Transverse colon (tissue), 4 donors: ENCODE measurements around the gene ROBO1. TPM values are rescaled to one million over a fixed set of nuclear protein-coding genes. Genes with fewer than 3 reads are reported as not detected.

ENCODE experiments used
- DNase-seq: peaks from one replicate; pipeline ENCODE4 v3.0.0-alpha.2; 2019
- H3K27ac ChIP-seq, 4 donors: fragments of 200-600 bp; sonication (generic); 2 replicates each; pipeline ENCODE4 v1.5.1; 2016 to 2018; ENCODE audit warnings: inconsistent platforms in 4 of 4
- H3K27me3 ChIP-seq: fragments of 200-600 bp; sonication (generic); 2 replicates; pipeline ENCODE4 v1.5.1; 2017; ENCODE audit warnings: inconsistent platforms
- H3K36me3 ChIP-seq, 4 donors: fragments of 200-600 bp; sonication (generic); 2 replicates each; pipeline ENCODE4 v1.5.1; 2017 to 2019; ENCODE audit warnings: inconsistent platforms in 4 of 4
- H3K4me1 ChIP-seq, 4 donors: fragments of 200-600 bp; sonication (generic); 2 replicates each; pipeline ENCODE4 v1.5.1; 2017 to 2020; ENCODE audit warnings: inconsistent platforms in 4 of 4
- H3K4me3 ChIP-seq, 4 donors: fragments of 200-600 bp; sonication (generic); 1 replicate in 1 of 4; 2 replicates in 3 of 4; pipeline versions ENCODE4 v1.5.1 to v1.6.1; 2017 to 2019; ENCODE audit warnings: inconsistent platforms in 4 of 4
- H3K9me3 ChIP-seq, 2 donors: fragments of 200-600 bp; sonication (generic); 2 replicates each; pipeline ENCODE4 v1.5.1; 2017 to 2019; ENCODE audit warnings: inconsistent platforms in 2 of 2
- CTCF ChIP-seq, 5 experiments: fragments of 200-600 bp in 3 of 5; fragments of 450-650 bp in 2 of 5; sonication (generic) in 3 of 5; IDR thresholded peaks; 1 replicate in 2 of 5; 2 replicates in 3 of 5; pipeline ENCODE4 v1.5.1; 2016 to 2017; ENCODE audit warnings: antibody characterized with exemption in 5 of 5, inconsistent platforms in 3 of 5, mild to moderate bottlenecking in 2 of 5, moderate library complexity in 1 of 5
- EP300 ChIP-seq: sonication (generic); formaldehyde crosslinking; IDR thresholded peaks from one replicate; pipeline ENCODE4 v1.6.1; 2017; ENCODE audit warnings: antibody characterized with exemption, low read depth
- POLR2A ChIP-seq: fragments of 450-650 bp; IDR thresholded peaks from one replicate; pipeline ENCODE4 v1.6.1; 2016; ENCODE audit warnings: antibody characterized with exemption, mild to moderate bottlenecking, moderate library complexity
- POLR2AphosphoS5 ChIP-seq, 3 donors: sonication (generic); formaldehyde crosslinking; IDR thresholded peaks; one replicate each; pipeline ENCODE4 v1.6.1; 2016; ENCODE audit warnings: antibody characterized with exemption in 3 of 3
- WGBS, 2 donors: methylation state at CpG; one replicate each; pipeline ENCODE4 v1.1.5; 2018; ENCODE audit warnings: low coverage in 1 of 2; 5-methylcytosine and 5-hydroxymethylcytosine counted together
- in situ Hi-C, 4 donors: fragments of 200-750 bp; cut with MboI; loops; one replicate each; pipeline versions ENCODE4 v1.15.0 to v1.15.1; 2017; ENCODE audit warnings: low sequenced_read_pairs in 3 of 4, low pct_ligation_motif_present in 1 of 4, low pct_unique_long_range_greater_than_20kb in 1 of 4
- intact Hi-C: fragments of 100-400 bp; cut with DNase I; formaldehyde crosslinking; loops from one replicate; pipeline ENCODE4 v1.15.1; 2023; ENCODE audit warnings: low total_unique reads
- total RNA-seq, 4 donors: library from RNA; depleted of rRNA; stranded (reverse); fragments of >200 nt; gene quantifications; one replicate each; pipeline ENCODE4 v1.1.0, GENCODE V29; 2016

Gene ROBO1
- total RNA-seq, 4 donors from 2014 or later: 7.6 to 68.7 (median 9.1) TPM

GRCh38 chr3:78804251-78805037, 963.4 kb downstream of the ROBO1 start:
- Histone ChIP-seq H3K27ac (no peak overlapping the region), H3K27me3 (no peaks in the 10 kb centered on the region), H3K4me3 (no peak overlapping the region), H3K9me3 (no peaks in the 10 kb centered on the region), H3K4me1 (peaks cover 0 to 5% (median 0%) of the 10 kb centered on the region in 4 donors), H3K36me3 (no peaks in the 10 kb centered on the region)
- intact Hi-C loops: no loop called here
- in situ Hi-C loops: no loop called here
- no peak for DNase-seq
- WGBS, 2 donors: 28 to 40% methylated on average over 2 of the region's 2 CpGs
- TF ChIP-seq POLR2A: no peak
- no peak for TF ChIP-seq CTCF (IDR thresholded peaks at IDR 0.05)
- TF ChIP-seq POLR2AphosphoS5 (IDR thresholded peaks at IDR 0.05): no peak
- TF ChIP-seq EP300: no peak

- in situ Hi-C loops (no loop called here), intact Hi-C loops (no loop called here)
- DNase-seq: no peak
- Histone ChIP-seq H3K36me3 (no peaks in the 10 kb centered on the region), H3K4me1 (peaks cover 0 to 5% (median 0%) of the 10 kb centered on the region in 4 donors), H3K9me3 (no peaks in the 10 kb centered on the region), H3K27ac (no peak overlapping the region), H3K4me3 (no peak overlapping the region), H3K27me3 (no peaks in the 10 kb centered on the region)
- WGBS, 2 donors: 79 to 92% methylated on average over 1 of the region's 1 CpG
- TF ChIP-seq EP300: no peak
- TF ChIP-seq POLR2A: no peak
- no peak for TF ChIP-seq POLR2AphosphoS5 (IDR thresholded peaks at IDR 0.05)
- no peak for TF ChIP-seq CTCF (IDR thresholded peaks at IDR 0.05)
These were observed 965.3 kb downstream of the ROBO1 start for GRCh38 chr3:78802562-78802930.

- no peak for TF ChIP-seq POLR2AphosphoS5 (IDR thresholded peaks at IDR 0.05)
- no peak for TF ChIP-seq EP300
- TF ChIP-seq CTCF (IDR thresholded peaks at IDR 0.05): no peak
- no peak for TF ChIP-seq POLR2A
- H3K4me3 ChIP-seq: no peak overlapping the region
- H3K9me3 ChIP-seq: no peaks in the 10 kb centered on the region
- intact Hi-C loops: no loop called here
- H3K4me1 ChIP-seq: peaks cover 0 to 5% (median 0%) of the 10 kb centered on the region in 4 donors
- in situ Hi-C loops: no loop called here
- H3K27ac ChIP-seq: no peak overlapping the region
- no peaks in the 10 kb centered on the region for H3K27me3 ChIP-seq
- no peak for DNase-seq
- H3K36me3 ChIP-seq: no peaks in the 10 kb centered on the region
These were observed 965.8 kb downstream of the ROBO1 start for GRCh38 chr3:78801926-78802561.

GRCh38 chr3:78799681-78800080, 968.1 kb downstream of the ROBO1 start:
- no peak for DNase-seq
- Histone ChIP-seq H3K27me3 (no peaks in the 10 kb centered on the region), H3K4me3 (no peak overlapping the region), H3K27ac (no peak overlapping the region), H3K4me1 (peaks cover 0 to 5% (median 0%) of the 10 kb centered on the region in 4 donors), H3K36me3 (no peaks in the 10 kb centered on the region), H3K9me3 (no peaks in the 10 kb centered on the region)
- in situ Hi-C loops (no loop called here), intact Hi-C loops (no loop called here)
- WGBS, 2 donors: 86 to 88% methylated on average over 1 of the region's 1 CpG
- TF ChIP-seq EP300: no peak
- no peak for TF ChIP-seq CTCF (IDR thresholded peaks at IDR 0.05)
- TF ChIP-seq POLR2AphosphoS5 (IDR thresholded peaks at IDR 0.05): no peak
- no peak for TF ChIP-seq POLR2A
